Retinal pigment epithelial cell (primary cell): ENCODE measurements around the gene NRF1.

Experiments used
- DNase-seq: peaks from one replicate; pipeline ENCODE4 v3.0.0-alpha.2; 2010; ENCODE audit warnings: low read depth
- H3K4me3 ChIP-seq: 2 replicates; pipeline ENCODE4 v1.5.1; 2011; ENCODE audit warnings: mild to moderate bottlenecking, low read length, control low read depth, moderate library complexity
- CTCF ChIP-seq: conservative IDR thresholded peaks from 2 replicates; pipeline ENCODE4 v1.5.1; 2011; ENCODE audit warnings: low read depth, low read length, control low read depth, inconsistent platforms

Gene NRF1

GRCh38 chr7:129688503-129689222 is 77.1 kb downstream of the NRF1 start:
- DNase-seq: no peak
- no peak for TF ChIP-seq CTCF
- no peak overlapping the region for H3K4me3 ChIP-seq

GRCh38 chr7:129689995-129690581 is 78.6 kb downstream of the NRF1 start:
- TF ChIP-seq CTCF: no peak
- H3K4me3 ChIP-seq: no peak overlapping the region
- no peak for DNase-seq

GRCh38 chr7:129690701-129691100 is 79.2 kb downstream of the NRF1 start:
- H3K4me3 ChIP-seq: no peak overlapping the region
- no peak for DNase-seq
- TF ChIP-seq CTCF: no peak

GRCh38 chr7:129698516-129699418 is 87.2 kb downstream of the NRF1 start:
- H3K4me3 ChIP-seq: no peak overlapping the region
- TF ChIP-seq CTCF: no peak
- DNase-seq: no peak

GRCh38 chr7:129702316-129702715 is 90.8 kb downstream of the NRF1 start:
- no peak for DNase-seq
- H3K4me3 ChIP-seq: no peak overlapping the region

GRCh38 chr7:129702761-129703338 is 91.3 kb downstream of the NRF1 start:
- TF ChIP-seq CTCF: no peak
- no peak overlapping the region for H3K4me3 ChIP-seq
- no peak for DNase-seq

More at GRCh38 chr7:129702316-129702715, 90.8 kb downstream of the NRF1 start:
- no peak for TF ChIP-seq CTCF
